ENCODE measurements around the gene TLR2. TPM values are rescaled to one million over a fixed set of nuclear protein-coding genes. Genes with fewer than 3 reads are reported as not detected.
A peak's percentile ranks its signal among the peaks of the same experiment; 100 is the strongest.

TLR2 gene
- total RNA-seq (10 to 100 TPM in 1 of 2 donors, 1 to 10 TPM in 1; 6.8 to 15.6 TPM), polyA plus RNA-seq (1 to 10 TPM; 2.9 to 5.6 TPM)

- DNase-seq (ENCODE audit: low spot score), result peak; percentile 39
- WGBS, result 1% methylated on average over 75 of the region's 75 CpGs
- H3K27me3 ChIP-seq (ENCODE audit: control insufficient read depth in 4 of 4, insufficient read depth in 4 of 4, low read length in 3 of 4), result no peaks in the 10 kb centered on the region
- H3K36me3 ChIP-seq (ENCODE audit: control insufficient read depth in 4 of 4, insufficient read depth in 3 of 4, low read depth in 1 of 4, low read length in 3 of 4), result peaks cover 0 to 4% (median 0%) of the 10 kb centered on the region in 4 donors
- peak within 1 kb of the TSS; percentile 6 to 55 for H3K27ac ChIP-seq (ENCODE audit: low read depth in 1 of 2, low read length in 2 of 2)
- peak within 1 kb of the TSS in 1 of 2 donors; percentile 58 for H3K9ac ChIP-seq (ENCODE audit: low read depth in 1 of 2, low read length in 2 of 2)
- H3K4me1 ChIP-seq (ENCODE audit: control insufficient read depth in 4 of 4, insufficient read depth in 4 of 4, low read length in 3 of 4), result peaks cover 5 to 16% (median 10%) of the 10 kb centered on the region in 4 donors
- H3K9me3 ChIP-seq (ENCODE audit: control insufficient read depth in 4 of 4, low read length in 3 of 4), result no peaks in the 10 kb centered on the region
- peak within 1 kb of the TSS; percentile 65 to 73 (median 73) for H3K4me3 ChIP-seq (ENCODE audit: low read depth in 1 of 3, low read length in 3 of 3)
- TF ChIP-seq FOXA2 (IDR thresholded peaks at IDR 0.05), result no peak
- peak in 1 of 2 donors; percentile 54 for TF ChIP-seq HNF4A (conservative IDR thresholded peaks at IDR 0.05)
- TF ChIP-seq YY1 (IDR thresholded peaks at IDR 0.05), result peak; percentile 33
- TF ChIP-seq RXRA (IDR thresholded peaks at IDR 0.05), result peak in 1 of 2 donors; percentile 17
Observed at GRCh38 chr4:153684182-153684970, at the start of gene TLR2. TSS of gene TLR2 (plus strand) at chr4:153684280. CDS start at chr4:153702908, 18,628 bp downstream.

DNA sequence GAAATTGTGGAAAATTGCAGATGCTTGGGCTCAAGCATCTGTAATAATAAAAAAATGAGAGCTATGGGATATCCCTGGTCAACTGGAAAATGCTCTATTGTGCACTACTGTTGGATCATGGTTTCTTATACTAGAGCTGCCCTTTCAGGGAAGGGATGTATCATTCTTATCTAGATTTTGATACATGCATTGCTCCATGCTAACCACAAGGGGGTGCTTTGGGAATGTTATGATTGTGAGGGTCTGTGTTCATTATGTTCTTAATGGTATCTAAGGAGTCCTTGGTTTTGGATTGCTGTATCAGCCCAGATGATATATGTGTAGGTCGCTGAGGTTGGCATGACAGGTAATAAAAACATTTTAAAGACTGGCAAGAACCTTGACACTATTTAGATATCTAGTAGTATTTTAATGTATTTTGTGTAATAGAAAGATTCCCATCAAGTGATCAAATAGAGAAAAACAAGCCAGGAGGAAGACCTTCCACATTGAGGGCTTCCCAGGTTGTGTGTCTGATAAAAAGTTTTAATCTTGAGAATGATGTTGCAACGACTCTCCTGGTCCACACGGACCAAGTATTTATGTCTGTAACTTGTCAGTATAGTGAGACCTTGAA is 49.2 kb upstream of the TLR2 start:
- Histone ChIP-seq H3K27ac (ENCODE audit: low read depth in 1 of 2, low read length in 2 of 2) (no peak overlapping the region), H3K9ac (ENCODE audit: low read depth in 1 of 2, low read length in 2 of 2) (no peak overlapping the region), H3K4me1 (ENCODE audit: control insufficient read depth in 4 of 4, insufficient read depth in 4 of 4, low read length in 3 of 4) (no peaks in the 10 kb centered on the region), H3K9me3 (ENCODE audit: control insufficient read depth in 4 of 4, low read length in 3 of 4) (no peaks in the 10 kb centered on the region), H3K36me3 (ENCODE audit: control insufficient read depth in 4 of 4, insufficient read depth in 3 of 4, low read depth in 1 of 4, low read length in 3 of 4) (peaks cover 4 to 71% (median 60%) of the 10 kb centered on the region in 4 donors), H3K4me3 (ENCODE audit: low read depth in 1 of 3, low read length in 3 of 3) (no peak overlapping the region), H3K27me3 (ENCODE audit: control insufficient read depth in 4 of 4, insufficient read depth in 4 of 4, low read length in 3 of 4) (no peaks in the 10 kb centered on the region)
- TF ChIP-seq GABPA (IDR thresholded peaks at IDR 0.05 in 1 of 2, conservative IDR thresholded peaks at IDR 0.05 in 1 of 2), result no peak
- TF ChIP-seq, protein P1, sequence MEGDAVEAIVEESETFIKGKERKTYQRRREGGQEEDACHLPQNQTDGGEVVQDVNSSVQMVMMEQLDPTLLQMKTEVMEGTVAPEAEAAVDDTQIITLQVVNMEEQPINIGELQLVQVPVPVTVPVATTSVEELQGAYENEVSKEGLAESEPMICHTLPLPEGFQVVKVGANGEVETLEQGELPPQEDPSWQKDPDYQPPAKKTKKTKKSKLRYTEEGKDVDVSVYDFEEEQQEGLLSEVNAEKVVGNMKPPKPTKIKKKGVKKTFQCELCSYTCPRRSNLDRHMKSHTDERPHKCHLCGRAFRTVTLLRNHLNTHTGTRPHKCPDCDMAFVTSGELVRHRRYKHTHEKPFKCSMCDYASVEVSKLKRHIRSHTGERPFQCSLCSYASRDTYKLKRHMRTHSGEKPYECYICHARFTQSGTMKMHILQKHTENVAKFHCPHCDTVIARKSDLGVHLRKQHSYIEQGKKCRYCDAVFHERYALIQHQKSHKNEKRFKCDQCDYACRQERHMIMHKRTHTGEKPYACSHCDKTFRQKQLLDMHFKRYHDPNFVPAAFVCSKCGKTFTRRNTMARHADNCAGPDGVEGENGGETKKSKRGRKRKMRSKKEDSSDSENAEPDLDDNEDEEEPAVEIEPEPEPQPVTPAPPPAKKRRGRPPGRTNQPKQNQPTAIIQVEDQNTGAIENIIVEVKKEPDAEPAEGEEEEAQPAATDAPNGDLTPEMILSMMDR (IDR thresholded peaks at IDR 0.05; ENCODE audit: low read depth, low read length, missing input control), result peak; percentile 59
- peak; percentile 68 to 72 for TF ChIP-seq RAD21 (IDR thresholded peaks at IDR 0.05)
- 90% methylated on average over 3 of the region's 3 CpGs for WGBS
- no peak for DNase-seq (ENCODE audit: low spot score)

- WGBS, result 79% methylated on average over 6 of the region's 6 CpGs
- H3K27ac ChIP-seq (ENCODE audit: low read depth in 1 of 2, low read length in 2 of 2), result no peak overlapping the region
- TF ChIP-seq YY1 (IDR thresholded peaks at IDR 0.05) (no peak), MAX (IDR thresholded peaks at IDR 0.05) (no peak), RAD21 (IDR thresholded peaks at IDR 0.05) (no peak), RXRA (IDR thresholded peaks at IDR 0.05) (no peak), EGR1 (IDR thresholded peaks at IDR 0.05; ENCODE audit: low read depth in 2 of 2) (no peak), ATF3 (IDR thresholded peaks at IDR 0.05) (no peak), SP1 (IDR thresholded peaks at IDR 0.05) (no peak), HNF4G (IDR thresholded peaks at IDR 0.05) (no peak), HNF4A (conservative IDR thresholded peaks at IDR 0.05) (no peak)
- TF ChIP-seq, protein P2, sequence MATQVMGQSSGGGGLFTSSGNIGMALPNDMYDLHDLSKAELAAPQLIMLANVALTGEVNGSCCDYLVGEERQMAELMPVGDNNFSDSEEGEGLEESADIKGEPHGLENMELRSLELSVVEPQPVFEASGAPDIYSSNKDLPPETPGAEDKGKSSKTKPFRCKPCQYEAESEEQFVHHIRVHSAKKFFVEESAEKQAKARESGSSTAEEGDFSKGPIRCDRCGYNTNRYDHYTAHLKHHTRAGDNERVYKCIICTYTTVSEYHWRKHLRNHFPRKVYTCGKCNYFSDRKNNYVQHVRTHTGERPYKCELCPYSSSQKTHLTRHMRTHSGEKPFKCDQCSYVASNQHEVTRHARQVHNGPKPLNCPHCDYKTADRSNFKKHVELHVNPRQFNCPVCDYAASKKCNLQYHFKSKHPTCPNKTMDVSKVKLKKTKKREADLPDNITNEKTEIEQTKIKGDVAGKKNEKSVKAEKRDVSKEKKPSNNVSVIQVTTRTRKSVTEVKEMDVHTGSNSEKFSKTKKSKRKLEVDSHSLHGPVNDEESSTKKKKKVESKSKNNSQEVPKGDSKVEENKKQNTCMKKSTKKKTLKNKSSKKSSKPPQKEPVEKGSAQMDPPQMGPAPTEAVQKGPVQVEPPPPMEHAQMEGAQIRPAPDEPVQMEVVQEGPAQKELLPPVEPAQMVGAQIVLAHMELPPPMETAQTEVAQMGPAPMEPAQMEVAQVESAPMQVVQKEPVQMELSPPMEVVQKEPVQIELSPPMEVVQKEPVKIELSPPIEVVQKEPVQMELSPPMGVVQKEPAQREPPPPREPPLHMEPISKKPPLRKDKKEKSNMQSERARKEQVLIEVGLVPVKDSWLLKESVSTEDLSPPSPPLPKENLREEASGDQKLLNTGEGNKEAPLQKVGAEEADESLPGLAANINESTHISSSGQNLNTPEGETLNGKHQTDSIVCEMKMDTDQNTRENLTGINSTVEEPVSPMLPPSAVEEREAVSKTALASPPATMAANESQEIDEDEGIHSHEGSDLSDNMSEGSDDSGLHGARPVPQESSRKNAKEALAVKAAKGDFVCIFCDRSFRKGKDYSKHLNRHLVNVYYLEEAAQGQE (IDR thresholded peaks at IDR 0.05), result no peak
- TF ChIP-seq, protein P1 (IDR thresholded peaks at IDR 0.05; ENCODE audit: low read depth, low read length, missing input control), result no peak
- TF ChIP-seq, protein P3, sequence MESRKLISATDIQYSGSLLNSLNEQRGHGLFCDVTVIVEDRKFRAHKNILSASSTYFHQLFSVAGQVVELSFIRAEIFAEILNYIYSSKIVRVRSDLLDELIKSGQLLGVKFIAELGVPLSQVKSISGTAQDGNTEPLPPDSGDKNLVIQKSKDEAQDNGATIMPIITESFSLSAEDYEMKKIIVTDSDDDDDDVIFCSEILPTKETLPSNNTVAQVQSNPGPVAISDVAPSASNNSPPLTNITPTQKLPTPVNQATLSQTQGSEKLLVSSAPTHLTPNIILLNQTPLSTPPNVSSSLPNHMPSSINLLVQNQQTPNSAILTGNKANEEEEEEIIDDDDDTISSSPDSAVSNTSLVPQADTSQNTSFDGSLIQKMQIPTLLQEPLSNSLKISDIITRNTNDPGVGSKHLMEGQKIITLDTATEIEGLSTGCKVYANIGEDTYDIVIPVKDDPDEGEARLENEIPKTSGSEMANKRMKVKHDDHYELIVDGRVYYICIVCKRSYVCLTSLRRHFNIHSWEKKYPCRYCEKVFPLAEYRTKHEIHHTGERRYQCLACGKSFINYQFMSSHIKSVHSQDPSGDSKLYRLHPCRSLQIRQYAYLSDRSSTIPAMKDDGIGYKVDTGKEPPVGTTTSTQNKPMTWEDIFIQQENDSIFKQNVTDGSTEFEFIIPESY (IDR thresholded peaks at IDR 0.05), result no peak
Observed at GRCh38 chr4:153635846-153636245, 48.2 kb upstream of the TLR2 start.

More at GRCh38 chr4:153635846-153636245, 48.2 kb upstream of the TLR2 start:
- H3K27me3 ChIP-seq (ENCODE audit: control insufficient read depth in 4 of 4, insufficient read depth in 4 of 4, low read length in 3 of 4), result no peaks in the 10 kb centered on the region
- peaks cover 4 to 61% (median 52%) of the 10 kb centered on the region in 4 donors for H3K36me3 ChIP-seq (ENCODE audit: control insufficient read depth in 4 of 4, insufficient read depth in 3 of 4, low read depth in 1 of 4, low read length in 3 of 4)
- H3K4me1 ChIP-seq (ENCODE audit: control insufficient read depth in 4 of 4, insufficient read depth in 4 of 4, low read length in 3 of 4), result no peaks in the 10 kb centered on the region
- H3K9ac ChIP-seq (ENCODE audit: low read depth in 1 of 2, low read length in 2 of 2), result no peak overlapping the region
- no peak for DNase-seq (ENCODE audit: low spot score)
- H3K4me3 ChIP-seq (ENCODE audit: low read depth in 1 of 3, low read length in 3 of 3), result no peak overlapping the region
- H3K9me3 ChIP-seq (ENCODE audit: control insufficient read depth in 4 of 4, low read length in 3 of 4), result no peaks in the 10 kb centered on the region
